GM21786 (cell line): ENCODE measurements around the gene TP53I3.
"Not testable (repeated sequence)": the region's sequence is repeated elsewhere in the genome, so short reads cannot be mapped to it uniquely, and the experiment has no call there.

Source experiments
- ATAC-seq: cut with Tn5 transposase; IDR thresholded peaks from one replicate; pipeline ENCODE4 v1.9.1; 2021; ENCODE audit not compliant: unreplicated experiment

The TP53I3 gene

DNA sequence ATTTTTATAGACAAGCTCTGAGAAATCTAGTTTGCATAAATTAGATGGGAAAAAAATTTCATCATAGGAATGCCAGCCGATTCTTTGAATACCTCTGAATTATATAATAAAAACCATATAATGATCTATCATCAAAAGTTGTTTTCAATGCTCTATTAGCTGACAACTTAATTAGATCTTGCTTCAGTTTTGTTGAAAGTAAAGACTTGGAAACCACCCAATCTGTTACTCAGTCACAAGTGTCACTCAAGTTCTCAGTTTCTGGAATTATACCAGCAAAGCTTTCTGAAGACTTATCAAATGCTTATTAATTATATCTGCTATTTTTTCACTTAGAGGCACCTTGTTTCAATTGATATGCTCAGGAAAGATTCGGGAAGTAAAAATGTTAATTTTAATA, 17.4 kb upstream of the TP53I3 start:
- ATAC-seq, result no peak

- ATAC-seq, result not testable (repeated sequence)
Measured at GRCh38 chr2:24100732-24101131, 16.1 kb upstream of the TP53I3 start.

GRCh38 chr2:24095171-24095677, 10.6 kb upstream of the TP53I3 start:
- not testable (repeated sequence) for ATAC-seq

DNA sequence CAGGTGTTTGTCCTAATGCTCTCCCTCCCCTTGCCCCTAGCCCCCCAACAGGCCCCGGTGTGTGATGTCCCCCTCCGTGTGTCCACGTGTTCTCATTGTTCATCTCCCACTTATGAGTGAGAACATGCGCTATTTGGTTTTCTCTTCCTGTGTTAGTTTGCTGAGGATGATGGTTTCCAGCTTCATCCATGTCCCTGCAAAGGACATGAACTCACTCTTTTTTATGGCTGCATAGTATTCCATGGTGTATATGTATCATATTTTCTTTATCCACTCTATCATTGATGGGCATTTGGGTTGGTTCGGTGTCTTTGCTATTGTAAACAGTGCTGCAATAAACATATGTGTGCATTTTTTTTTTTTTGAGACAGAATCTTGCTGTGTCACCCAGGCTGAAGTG, 8.6 kb upstream of the TP53I3 start:
- ATAC-seq, result not testable (repeated sequence)

DNA sequence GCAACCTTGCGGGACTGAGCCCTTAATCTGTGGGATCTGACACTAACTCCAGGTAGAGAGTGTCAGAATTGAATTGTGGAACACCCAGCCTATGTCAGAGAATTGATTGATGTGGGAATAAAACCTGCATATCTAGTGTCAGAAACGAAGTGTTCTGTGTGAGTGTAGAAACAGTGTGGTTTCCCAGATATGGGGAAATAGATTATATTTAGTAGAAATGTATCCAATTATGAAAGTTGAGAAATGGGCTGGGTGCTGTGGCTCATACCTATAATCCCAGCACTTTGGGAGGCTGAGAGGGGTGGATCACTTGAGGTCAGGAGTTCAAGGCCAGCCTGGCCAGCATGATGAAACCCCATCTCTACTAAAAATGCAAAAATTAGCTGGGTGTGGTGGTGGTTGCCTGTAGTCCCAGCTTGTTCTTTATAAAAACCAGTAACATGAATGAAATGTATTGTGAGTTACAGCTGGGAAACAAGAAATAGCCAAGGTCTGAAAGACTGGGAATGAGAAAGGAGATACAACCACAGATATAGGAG, 4.3 kb upstream of the TP53I3 start:
- no peak for ATAC-seq

GRCh38 chr2:24087032-24087431, 2.4 kb upstream of the TP53I3 start:
- ATAC-seq, result no peak

- ATAC-seq, result no peak
Measured at GRCh38 chr2:24086241-24086640, 1.6 kb upstream of the TP53I3 start.

DNA sequence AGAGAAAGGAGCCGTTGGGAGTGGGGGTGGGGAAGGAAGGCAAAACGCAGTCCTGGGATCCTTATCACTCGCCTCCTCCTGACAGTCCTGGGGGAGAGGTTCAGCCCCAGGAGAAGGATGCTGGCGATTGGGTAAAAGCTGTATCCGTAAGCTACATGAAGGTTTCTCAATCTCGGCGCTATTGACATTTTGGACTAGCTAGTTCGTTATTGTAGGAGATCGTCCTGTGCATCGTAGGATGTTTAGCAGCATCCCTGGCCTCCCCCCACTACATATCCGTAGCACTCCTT, 511 bp upstream of the TP53I3 start:
- no peak for ATAC-seq

GRCh38 chr2:24083567-24084385, 858 bp downstream of the TP53I3 start:
- peak; percentile 74 for ATAC-seq

GRCh38 chr2:24082787-24083566, 1.7 kb downstream of the TP53I3 start:
- no peak for ATAC-seq

DNA sequence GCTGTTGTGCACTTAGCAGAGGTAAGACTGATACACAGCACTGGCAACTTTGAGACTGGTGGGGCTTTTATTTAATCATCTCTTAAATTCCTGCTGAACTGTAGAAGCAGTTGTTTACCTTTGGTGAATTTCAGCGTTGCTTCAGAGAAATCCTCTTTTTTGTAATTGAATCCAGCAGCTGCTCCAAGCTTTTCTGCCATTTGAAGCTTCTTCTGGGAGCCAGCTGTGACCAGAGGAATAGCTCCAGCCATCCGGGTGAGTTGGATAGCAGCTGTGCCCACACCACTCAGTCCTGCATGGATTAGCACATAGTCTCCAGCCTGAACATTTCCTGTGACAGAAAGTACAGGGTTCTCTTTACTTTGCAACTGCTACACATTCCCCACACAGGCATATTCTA, 3.9 kb downstream of the TP53I3 start:
- no peak for ATAC-seq

GRCh38 chr2:24077879-24078278, 6.8 kb downstream of the TP53I3 start:
- no peak for ATAC-seq

DNA sequence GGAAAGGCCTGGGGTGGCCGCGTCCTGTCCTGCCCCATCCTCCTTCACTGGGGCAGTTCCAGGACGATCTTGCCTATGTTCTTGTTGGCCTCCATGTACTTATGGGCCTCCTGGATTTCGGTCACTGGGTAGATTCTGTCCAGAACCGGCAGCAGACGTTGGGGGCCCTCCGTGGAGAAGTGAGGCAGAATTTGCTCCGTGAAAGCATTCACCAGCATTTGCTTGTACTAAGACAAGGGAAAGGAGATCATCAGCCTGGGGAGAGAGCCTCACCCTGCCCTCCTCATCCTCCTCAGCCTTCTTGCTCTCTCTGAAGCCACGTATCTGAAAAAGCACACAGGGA, 7.1 kb downstream of the TP53I3 start:
- no peak for ATAC-seq

- ATAC-seq, result peak; percentile 1
Measured at GRCh38 chr2:24076849-24077534, 7.6 kb downstream of the TP53I3 start.

DNA sequence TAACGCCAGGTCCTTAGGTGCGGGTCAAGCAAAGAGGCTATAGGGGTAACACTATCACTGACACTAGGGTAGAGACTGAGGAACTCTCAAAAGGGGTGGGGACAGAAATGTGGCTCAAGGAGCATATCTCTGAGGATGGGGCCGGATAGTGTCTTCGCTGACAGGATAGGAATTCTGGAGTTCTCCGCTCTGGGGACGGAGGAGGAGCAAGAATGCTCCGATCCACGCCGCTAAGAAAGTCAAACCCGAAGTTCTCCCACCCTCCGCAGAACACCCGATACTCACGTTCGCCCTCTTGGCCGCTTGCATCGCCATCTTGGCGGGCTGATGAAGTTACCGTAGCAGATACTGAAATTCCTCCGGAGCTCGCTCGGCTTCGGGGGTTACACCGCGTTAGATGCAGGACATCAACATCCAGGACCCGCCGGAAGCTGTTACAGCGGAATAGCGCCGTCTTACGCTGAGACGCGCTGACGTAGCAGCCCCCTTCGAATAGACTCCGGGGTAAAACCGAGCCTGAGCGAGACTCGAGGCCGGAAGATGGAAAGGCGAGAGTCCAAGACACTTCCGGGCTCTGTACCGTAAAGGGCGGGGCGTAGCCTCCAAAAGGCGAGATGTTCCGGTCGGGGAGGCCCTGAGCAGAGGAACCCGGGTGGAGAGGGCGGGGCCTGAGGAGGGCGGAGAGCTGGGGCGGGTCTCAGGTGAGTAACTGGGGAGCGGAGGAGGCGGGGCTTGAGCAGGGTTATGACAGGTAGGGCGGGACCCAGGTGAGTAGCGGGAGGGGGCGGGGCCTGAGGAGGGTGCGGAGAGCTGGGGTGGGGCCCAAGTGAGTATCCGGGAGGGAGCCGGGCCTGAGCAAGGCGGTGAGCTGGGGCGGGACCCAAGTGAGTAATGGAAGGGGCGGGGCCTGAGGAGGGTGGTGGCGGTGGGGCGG, 8.5 kb downstream of the TP53I3 start, which contains the start of gene SF3B6:
SF3B6 (minus strand) TSS at position 412 of the 934 bp plus-strand sequence; CDS start at position 315, 97 bp downstream.
- ATAC-seq, result peak; percentile 96

DNA sequence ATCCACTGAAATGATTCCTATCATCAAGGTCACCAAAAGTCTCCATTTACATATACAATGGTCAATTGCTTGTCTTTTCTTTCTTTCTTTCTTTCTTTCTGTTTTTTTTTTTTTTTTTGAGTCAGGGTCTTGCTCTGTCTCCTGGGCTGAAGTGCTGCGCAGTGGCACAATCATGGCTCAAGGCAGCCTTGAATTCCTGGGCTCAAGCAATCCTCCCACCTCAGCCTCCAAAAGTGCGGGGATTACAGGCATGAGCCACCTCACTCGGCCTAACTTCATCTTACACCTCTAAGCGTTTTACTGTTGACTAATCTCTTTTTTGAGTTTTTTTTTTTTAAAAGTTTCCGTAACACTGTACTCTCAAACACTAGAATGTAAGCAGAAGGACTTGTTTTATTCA, 9.4 kb downstream of the TP53I3 start:
- no peak for ATAC-seq

- no peak for ATAC-seq
Measured at GRCh38 chr2:24073816-24074215, 10.8 kb downstream of the TP53I3 start.

GRCh38 chr2:24072259-24072658, 12.4 kb downstream of the TP53I3 start:
- ATAC-seq, result no peak

- ATAC-seq, result no peak
Measured at GRCh38 chr2:24065341-24065740, 19.3 kb downstream of the TP53I3 start.

DNA sequence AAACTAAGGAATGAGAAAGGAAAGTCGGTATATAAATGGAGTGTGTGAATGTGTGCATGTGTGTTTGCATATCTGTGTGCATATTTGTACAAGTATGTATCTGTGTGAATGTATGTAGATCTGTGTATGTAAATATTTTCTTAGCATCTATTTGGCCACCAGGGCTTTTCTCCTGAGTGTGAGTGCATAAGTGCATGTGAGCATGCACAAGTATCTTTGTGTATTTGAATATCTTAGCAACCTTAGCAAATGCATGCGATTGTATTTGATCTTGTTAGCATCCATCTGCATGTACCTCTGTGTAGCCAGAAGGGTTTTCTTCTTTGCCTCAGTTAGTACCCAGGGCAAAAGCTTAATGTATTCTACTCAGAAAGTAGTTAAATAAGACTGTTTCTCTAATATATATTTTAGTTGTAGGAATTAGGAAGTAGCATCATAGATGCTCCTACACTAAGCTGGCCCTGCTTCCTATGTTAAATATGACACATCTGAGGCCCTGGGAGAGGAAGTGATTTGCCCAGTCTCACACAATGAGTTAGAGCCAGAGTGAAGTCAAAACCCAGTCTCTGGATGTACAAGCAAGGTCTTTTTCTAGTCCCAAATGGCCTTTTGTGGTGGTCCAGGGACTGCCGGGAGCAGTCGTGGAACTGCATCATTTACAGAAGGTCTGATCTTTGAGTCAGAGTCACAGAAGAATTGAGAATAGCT, 25.9 kb downstream of the TP53I3 start:
- ATAC-seq, result no peak
